Panc1 (cell line): ENCODE measurements around the gene FARS2. TPM values are rescaled to one million over a fixed set of nuclear protein-coding genes. Genes with fewer than 3 reads are reported as not detected.

Experiments
- ATAC-seq: fragments of 200-7000 bp; cut with Tn5 transposase; 2 replicates; pipeline ENCODE4 v1.9.1; 2020; ENCODE audit warnings: mild to moderate bottlenecking, moderate library complexity
- BruUV-seq: library from RNA; stranded (reverse); fragments of 400-500 nt; replicated peaks from 2 replicates; lab custom pipeline; 2021; lab: Mats Ljungman, UMichigan
- CTCF ChIA-PET: fragments of 300-600 bp; sonication (Branson Sonifier 250); formaldehyde crosslinking; loops from one replicate; lab custom pipeline; 2022; ENCODE audit warnings: antibody characterized with exemption; lab: Charles Lee
- POLR2A ChIA-PET: fragments of 300-600 bp; sonication (Branson Sonifier 250); formaldehyde crosslinking; loops from one replicate; lab custom pipeline; 2022; ENCODE audit warnings: antibody characterized with exemption; lab: Charles Lee
- DNase-seq: peaks from one replicate; pipeline ENCODE4 v3.0.0-alpha.2; 2010; ENCODE audit warnings: low read depth, low spot score
- H3K27ac ChIP-seq: 2 replicates; pipeline ENCODE4 v1.5.1; 2011; ENCODE audit warnings: mild to moderate bottlenecking, low read length, inconsistent platforms
- H3K27me3 ChIP-seq: fragments of 200-500 bp; sonication (Bioruptor generic); 2 replicates; pipeline ENCODE4 v1.6.0; 2014; ENCODE audit warnings: low read length, inconsistent platforms; ENCODE audit not compliant: control insufficient read depth, insufficient read depth
- H3K36me3 ChIP-seq: fragments of 200-500 bp; sonication (Bioruptor generic); 2 replicates; pipeline ENCODE4 v1.5.1; 2014; ENCODE audit warnings: inconsistent platforms, mild to moderate bottlenecking, low read length, moderate library complexity; ENCODE audit not compliant: control insufficient read depth, insufficient read depth
- H3K4me1 ChIP-seq: 2 replicates; pipeline ENCODE4 v1.5.1; 2011; ENCODE audit warnings: inconsistent platforms, mild to moderate bottlenecking, low read length, moderate library complexity; ENCODE audit not compliant: control insufficient read depth, insufficient read depth
- H3K4me3 ChIP-seq, 2 experiments: 2 replicates each; pipeline ENCODE4 v1.5.1; 2011 to 2012; ENCODE audit warnings: low read depth in 2 of 2, low read length in 2 of 2, mild to moderate bottlenecking in 2 of 2, inconsistent platforms in 1 of 2, moderate library complexity in 1 of 2
- H3K9me3 ChIP-seq: fragments of 200-500 bp; sonication (Bioruptor generic); 2 replicates; pipeline ENCODE4 v1.5.1; 2014; ENCODE audit warnings: low read depth, mild to moderate bottlenecking, inconsistent platforms, low read length, moderate library complexity; ENCODE audit not compliant: control insufficient read depth, insufficient read depth
- POLR2AphosphoS5 ChIP-seq: IDR thresholded peaks from 2 replicates; pipeline ENCODE4 v1.6.1; 2012; ENCODE audit warnings: mild to moderate bottlenecking, low read depth, low read length, moderate library complexity
- SIN3A ChIP-seq: IDR thresholded peaks from 2 replicates; pipeline ENCODE4 v1.6.1; 2012; ENCODE audit warnings: low read depth, mild to moderate bottlenecking, low read length, moderate library complexity, borderline replicate concordance; ENCODE audit not compliant: insufficient read depth
- TCF7L2 ChIP-seq: IDR thresholded peaks from 2 replicates; pipeline ENCODE4 v1.6.1; 2011; ENCODE audit warnings: mild to moderate bottlenecking, low read depth, low read length, inconsistent platforms
- in situ Hi-C: cut with HindIII; loops from 2 replicates; pipeline ENCODE4 v1.10.0; 2016; ENCODE audit warnings: low sequenced_read_pairs, low pct_unique_long_range_greater_than_20kb
- intact Hi-C: fragments of 100-400 bp; cut with micrococcal nuclease; formaldehyde crosslinking; loops from one replicate; pipeline ENCODE4 v1.10.0; 2022; ENCODE audit not compliant: unreplicated experiment
- total RNA-seq: library from RNA; stranded (reverse); gene quantifications from one replicate; pipeline ENCODE4 v1.2.1, GENCODE V29; 2021; ENCODE audit not compliant: unreplicated experiment
- TF ChIP-seq, protein P1 (sequence below), 2 experiments: IDR thresholded peaks; 2 replicates each; pipeline ENCODE4 v1.6.1; 2011 to 2012; ENCODE audit warnings: low read depth in 2 of 2, control low read depth in 1 of 2, low read length in 1 of 2, mild to moderate bottlenecking in 1 of 2, moderate library complexity in 1 of 2; ENCODE audit not compliant: insufficient read depth in 1 of 2
- TF ChIP-seq, protein P2 (sequence below): fragments of 450-650 bp; IDR thresholded peaks from 2 replicates; pipeline ENCODE4 v1.5.1; 2017; ENCODE audit warnings: mild to moderate bottlenecking

Gene FARS2
- total RNA-seq, 1 experiment from 2014 or later = 12.8 TPM

DNA sequence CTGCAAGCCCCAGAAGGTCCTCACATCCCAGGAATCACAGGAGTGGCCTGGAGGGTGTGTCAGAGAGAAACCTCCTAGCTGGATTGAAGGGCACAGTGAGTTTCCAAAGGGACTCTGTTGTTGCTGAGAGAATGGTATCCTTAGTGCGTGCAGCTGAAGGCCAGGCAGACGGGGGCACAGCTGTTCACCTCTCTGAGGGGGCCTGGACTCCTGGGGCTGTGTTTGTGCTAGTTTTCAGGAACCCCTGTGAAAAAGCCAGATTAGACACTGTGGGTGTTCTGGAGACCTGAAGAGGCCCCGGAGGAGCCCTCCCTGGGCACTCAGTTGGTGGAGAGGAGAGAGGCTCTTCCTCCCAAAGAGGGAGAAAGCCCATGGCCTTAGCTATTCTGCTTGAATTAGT is 223.4 kb downstream of the FARS2 start:
- Histone ChIP-seq H3K27me3 (no peaks in the 10 kb centered on the region), H3K4me1 (no peaks in the 10 kb centered on the region), H3K4me3 (no peak overlapping the region), H3K27ac (no peak overlapping the region), H3K36me3 (no peaks in the 10 kb centered on the region), H3K9me3 (no peaks in the 10 kb centered on the region)
- no peak for ATAC-seq
- intact Hi-C loops = no loop called here
- POLR2A ChIA-PET = no interaction called here
- CTCF ChIA-PET = no interaction called here
- DNase-seq = no peak
- TF ChIP-seq, protein P1, sequence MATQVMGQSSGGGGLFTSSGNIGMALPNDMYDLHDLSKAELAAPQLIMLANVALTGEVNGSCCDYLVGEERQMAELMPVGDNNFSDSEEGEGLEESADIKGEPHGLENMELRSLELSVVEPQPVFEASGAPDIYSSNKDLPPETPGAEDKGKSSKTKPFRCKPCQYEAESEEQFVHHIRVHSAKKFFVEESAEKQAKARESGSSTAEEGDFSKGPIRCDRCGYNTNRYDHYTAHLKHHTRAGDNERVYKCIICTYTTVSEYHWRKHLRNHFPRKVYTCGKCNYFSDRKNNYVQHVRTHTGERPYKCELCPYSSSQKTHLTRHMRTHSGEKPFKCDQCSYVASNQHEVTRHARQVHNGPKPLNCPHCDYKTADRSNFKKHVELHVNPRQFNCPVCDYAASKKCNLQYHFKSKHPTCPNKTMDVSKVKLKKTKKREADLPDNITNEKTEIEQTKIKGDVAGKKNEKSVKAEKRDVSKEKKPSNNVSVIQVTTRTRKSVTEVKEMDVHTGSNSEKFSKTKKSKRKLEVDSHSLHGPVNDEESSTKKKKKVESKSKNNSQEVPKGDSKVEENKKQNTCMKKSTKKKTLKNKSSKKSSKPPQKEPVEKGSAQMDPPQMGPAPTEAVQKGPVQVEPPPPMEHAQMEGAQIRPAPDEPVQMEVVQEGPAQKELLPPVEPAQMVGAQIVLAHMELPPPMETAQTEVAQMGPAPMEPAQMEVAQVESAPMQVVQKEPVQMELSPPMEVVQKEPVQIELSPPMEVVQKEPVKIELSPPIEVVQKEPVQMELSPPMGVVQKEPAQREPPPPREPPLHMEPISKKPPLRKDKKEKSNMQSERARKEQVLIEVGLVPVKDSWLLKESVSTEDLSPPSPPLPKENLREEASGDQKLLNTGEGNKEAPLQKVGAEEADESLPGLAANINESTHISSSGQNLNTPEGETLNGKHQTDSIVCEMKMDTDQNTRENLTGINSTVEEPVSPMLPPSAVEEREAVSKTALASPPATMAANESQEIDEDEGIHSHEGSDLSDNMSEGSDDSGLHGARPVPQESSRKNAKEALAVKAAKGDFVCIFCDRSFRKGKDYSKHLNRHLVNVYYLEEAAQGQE (IDR thresholded peaks at IDR 0.05; ENCODE audit: insufficient read depth in 1 of 2, low read depth in 2 of 2, low read length in 1 of 2) = no peak
- TF ChIP-seq POLR2AphosphoS5 (no peak), SIN3A (no peak), TCF7L2 (no peak)
- TF ChIP-seq, protein P2, sequence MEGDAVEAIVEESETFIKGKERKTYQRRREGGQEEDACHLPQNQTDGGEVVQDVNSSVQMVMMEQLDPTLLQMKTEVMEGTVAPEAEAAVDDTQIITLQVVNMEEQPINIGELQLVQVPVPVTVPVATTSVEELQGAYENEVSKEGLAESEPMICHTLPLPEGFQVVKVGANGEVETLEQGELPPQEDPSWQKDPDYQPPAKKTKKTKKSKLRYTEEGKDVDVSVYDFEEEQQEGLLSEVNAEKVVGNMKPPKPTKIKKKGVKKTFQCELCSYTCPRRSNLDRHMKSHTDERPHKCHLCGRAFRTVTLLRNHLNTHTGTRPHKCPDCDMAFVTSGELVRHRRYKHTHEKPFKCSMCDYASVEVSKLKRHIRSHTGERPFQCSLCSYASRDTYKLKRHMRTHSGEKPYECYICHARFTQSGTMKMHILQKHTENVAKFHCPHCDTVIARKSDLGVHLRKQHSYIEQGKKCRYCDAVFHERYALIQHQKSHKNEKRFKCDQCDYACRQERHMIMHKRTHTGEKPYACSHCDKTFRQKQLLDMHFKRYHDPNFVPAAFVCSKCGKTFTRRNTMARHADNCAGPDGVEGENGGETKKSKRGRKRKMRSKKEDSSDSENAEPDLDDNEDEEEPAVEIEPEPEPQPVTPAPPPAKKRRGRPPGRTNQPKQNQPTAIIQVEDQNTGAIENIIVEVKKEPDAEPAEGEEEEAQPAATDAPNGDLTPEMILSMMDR = no peak
- in situ Hi-C loops = no loop called here
- no TSS peak for BruUV-seq

DNA sequence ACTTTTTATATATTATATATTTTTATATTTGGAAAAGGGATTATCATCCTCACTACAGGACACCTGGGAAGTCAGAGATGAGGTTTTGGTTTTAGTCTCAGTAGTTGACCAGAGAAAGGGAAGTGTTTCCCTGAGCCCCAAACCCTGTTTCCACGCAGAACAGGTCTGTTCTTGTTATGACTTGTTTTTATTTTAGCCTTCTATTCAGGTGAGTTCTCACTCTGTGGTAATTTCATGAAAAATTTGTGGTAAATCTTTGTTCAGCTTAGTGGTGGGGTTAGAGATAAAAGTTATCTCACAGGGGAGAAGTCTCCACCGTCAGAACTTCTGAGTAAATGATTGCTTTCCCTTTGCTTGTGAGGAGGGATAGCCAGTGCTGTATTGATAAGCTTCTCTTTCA is 224.9 kb downstream of the FARS2 start:
- Histone ChIP-seq H3K27ac (no peak overlapping the region), H3K27me3 (no peaks in the 10 kb centered on the region), H3K36me3 (no peaks in the 10 kb centered on the region), H3K4me1 (no peaks in the 10 kb centered on the region), H3K4me3 (no peak overlapping the region), H3K9me3 (no peaks in the 10 kb centered on the region)
- TF ChIP-seq TCF7L2 (no peak), POLR2AphosphoS5 (no peak), SIN3A (no peak)
- TF ChIP-seq, protein P1 (IDR thresholded peaks at IDR 0.05; ENCODE audit: insufficient read depth in 1 of 2, low read depth in 2 of 2, low read length in 1 of 2) = no peak
- TF ChIP-seq, protein P2 = no peak
- CTCF ChIA-PET = interaction anchor here (0.5 kb wide), 1 partner anchor 233 kb away, joined by 10 read pairs; no protein-coding TSS in a partner anchor
- in situ Hi-C loops (no loop called here), intact Hi-C loops (no loop called here)
- POLR2A ChIA-PET = no interaction called here
- ATAC-seq (no peak), DNase-seq (no peak)
- BruUV-seq = no TSS peak
